Activated naive CD8-positive, alpha-beta T cell (primary cell): Measurements from ENCODE around the gene ARHGAP30.
"Not testable (repeated sequence)": the region's sequence is repeated elsewhere in the genome, so short reads cannot be mapped to it uniquely, and the experiment has no call there.

Experiments used
- H3K27ac Mint-ChIP-seq: one replicate; pipeline ENCODE4 v1.8.0; 2021; ENCODE audit warnings: mixed read lengths
- H3K27me3 Mint-ChIP-seq: one replicate; pipeline ENCODE4 v1.8.0; 2021; ENCODE audit warnings: mixed read lengths
- H3K36me3 Mint-ChIP-seq: one replicate; pipeline ENCODE4 v1.8.0; 2021; ENCODE audit warnings: mixed read lengths
- H3K4me1 Mint-ChIP-seq: one replicate; pipeline ENCODE4 v1.8.0; 2021; ENCODE audit warnings: low read depth, mixed read lengths
- H3K4me3 Mint-ChIP-seq: one replicate; pipeline ENCODE4 v1.8.0; 2021; ENCODE audit warnings: mild to moderate bottlenecking, mixed read lengths
- H3K9me3 Mint-ChIP-seq: one replicate; pipeline ENCODE4 v1.8.0; 2021; ENCODE audit warnings: low read depth, mixed read lengths

ARHGAP30 gene

GRCh38 chr1:161066694-161067093 lies 3.0 kb downstream of the ARHGAP30 start:
- peak overlapping the region; percentile 100 for H3K4me3 Mint-ChIP-seq
- peak overlapping the region; percentile 93 for H3K27ac Mint-ChIP-seq
- no peaks in the 10 kb centered on the region for H3K9me3 Mint-ChIP-seq
- H3K4me1 Mint-ChIP-seq, result peaks cover 77% of the 10 kb centered on the region
- no peaks in the 10 kb centered on the region for H3K27me3 Mint-ChIP-seq
- peaks cover 2% of the 10 kb centered on the region for H3K36me3 Mint-ChIP-seq

- Mint-ChIP-seq H3K27ac (peak overlapping the region; percentile 90), H3K4me1 (peaks cover 76% of the 10 kb centered on the region)
Measured at GRCh38 chr1:161065681-161066080, 4.0 kb downstream of the ARHGAP30 start.

GRCh38 chr1:161063936-161064335 lies 5.8 kb downstream of the ARHGAP30 start:
- H3K36me3 Mint-ChIP-seq, H3K9me3 Mint-ChIP-seq, H3K27me3 Mint-ChIP-seq: not testable (repeated sequence)
- Mint-ChIP-seq H3K4me1 (peaks cover 79% of the 10 kb centered on the region), H3K27ac (peak overlapping the region; percentile 90), H3K4me3 (peak overlapping the region; percentile 73)

More at GRCh38 chr1:161065681-161066080, 4.0 kb downstream of the ARHGAP30 start:
- peak overlapping the region; percentile 53 for H3K4me3 Mint-ChIP-seq
- not testable (repeated sequence) for H3K9me3 Mint-ChIP-seq, H3K36me3 Mint-ChIP-seq, H3K27me3 Mint-ChIP-seq

GRCh38 chr1:161061419-161061818 lies 8.3 kb downstream of the ARHGAP30 start:
- peak overlapping the region; percentile 58 for H3K27ac Mint-ChIP-seq
- no peak overlapping the region for H3K4me3 Mint-ChIP-seq
- no peaks in the 10 kb centered on the region for H3K36me3 Mint-ChIP-seq
- no peaks in the 10 kb centered on the region for H3K9me3 Mint-ChIP-seq
- H3K4me1 Mint-ChIP-seq, result peaks cover 69% of the 10 kb centered on the region
- no peaks in the 10 kb centered on the region for H3K27me3 Mint-ChIP-seq

GRCh38 chr1:161059293-161059692 lies 10.4 kb downstream of the ARHGAP30 start:
- Mint-ChIP-seq H3K9me3 (no peaks in the 10 kb centered on the region), H3K4me3 (no peak overlapping the region), H3K27me3 (no peaks in the 10 kb centered on the region), H3K27ac (peak overlapping the region; percentile 82), H3K36me3 (no peaks in the 10 kb centered on the region), H3K4me1 (peaks cover 57% of the 10 kb centered on the region)

- Mint-ChIP-seq H3K4me1 (peaks cover 27% of the 10 kb centered on the region), H3K36me3 (peaks cover 2% of the 10 kb centered on the region), H3K27me3 (no peaks in the 10 kb centered on the region), H3K27ac (peak overlapping the region; percentile 50), H3K9me3 (no peaks in the 10 kb centered on the region), H3K4me3 (no peak overlapping the region)
Measured at GRCh38 chr1:161054805-161055204, 14.9 kb downstream of the ARHGAP30 start.

- no peaks in the 10 kb centered on the region for H3K27me3 Mint-ChIP-seq
- peaks cover 2% of the 10 kb centered on the region for H3K36me3 Mint-ChIP-seq
- H3K4me1 Mint-ChIP-seq, result peaks cover 22% of the 10 kb centered on the region
- no peak overlapping the region for H3K4me3 Mint-ChIP-seq
- H3K9me3 Mint-ChIP-seq, result no peaks in the 10 kb centered on the region
- H3K27ac Mint-ChIP-seq, result peak overlapping the region; percentile 41
Measured at GRCh38 chr1:161054232-161054631, 15.5 kb downstream of the ARHGAP30 start.

GRCh38 chr1:161052899-161053298 lies 16.8 kb downstream of the ARHGAP30 start:
- Mint-ChIP-seq H3K4me1 (peaks cover 22% of the 10 kb centered on the region), H3K27ac (peak overlapping the region; percentile 70), H3K36me3 (peaks cover 2% of the 10 kb centered on the region), H3K27me3 (no peaks in the 10 kb centered on the region), H3K9me3 (no peaks in the 10 kb centered on the region), H3K4me3 (no peak overlapping the region)

GRCh38 chr1:161051219-161051618 lies 18.5 kb downstream of the ARHGAP30 start:
- Mint-ChIP-seq H3K36me3 (peaks cover 2% of the 10 kb centered on the region), H3K4me1 (peaks cover 16% of the 10 kb centered on the region), H3K9me3 (no peaks in the 10 kb centered on the region), H3K27me3 (no peaks in the 10 kb centered on the region), H3K27ac (no peak overlapping the region), H3K4me3 (no peak overlapping the region)

GRCh38 chr1:161048949-161049722 lies 20.6 kb downstream of the ARHGAP30 start:
- peaks cover 30% of the 10 kb centered on the region for H3K4me1 Mint-ChIP-seq
- no peak overlapping the region for H3K4me3 Mint-ChIP-seq
- H3K36me3 Mint-ChIP-seq, result peaks cover 2% of the 10 kb centered on the region

GRCh38 chr1:161047436-161048420 lies 22.0 kb downstream of the ARHGAP30 start:
- Mint-ChIP-seq H3K9me3 (no peaks in the 10 kb centered on the region), H3K27me3 (no peaks in the 10 kb centered on the region), H3K36me3 (peaks cover 4% of the 10 kb centered on the region), H3K27ac (peak overlapping the region; percentile 98), H3K4me1 (peaks cover 34% of the 10 kb centered on the region), H3K4me3 (no peak overlapping the region)

More at GRCh38 chr1:161048949-161049722, 20.6 kb downstream of the ARHGAP30 start:
- H3K27ac Mint-ChIP-seq, result peak overlapping the region; percentile 47
- H3K27me3 Mint-ChIP-seq, result no peaks in the 10 kb centered on the region
- no peaks in the 10 kb centered on the region for H3K9me3 Mint-ChIP-seq

- Mint-ChIP-seq H3K27me3 (no peaks in the 10 kb centered on the region), H3K4me3 (peak overlapping the region; percentile 93)
Measured at GRCh38 chr1:161046605-161047228, 23.0 kb downstream of the ARHGAP30 start.

GRCh38 chr1:161045736-161046604 lies 23.7 kb downstream of the ARHGAP30 start, which contains the start of gene USF1:
TSS of gene USF1 (minus strand) at chr1:161045977. CDS start at chr1:161043275, 2,702 bp downstream.
- peak within 1 kb of the TSS; percentile 98 for H3K27ac Mint-ChIP-seq
- H3K9me3 Mint-ChIP-seq, result no peaks in the 10 kb centered on the region
- H3K27me3 Mint-ChIP-seq, result no peaks in the 10 kb centered on the region
- H3K4me3 Mint-ChIP-seq, result peak within 1 kb of the TSS; percentile 93
- peaks cover 7% of the 10 kb centered on the region for H3K36me3 Mint-ChIP-seq
- peaks cover 43% of the 10 kb centered on the region for H3K4me1 Mint-ChIP-seq

More at GRCh38 chr1:161046605-161047228, 23.0 kb downstream of the ARHGAP30 start:
- Mint-ChIP-seq H3K36me3 (peaks cover 7% of the 10 kb centered on the region), H3K4me1 (peaks cover 38% of the 10 kb centered on the region), H3K27ac (peak overlapping the region; percentile 98), H3K9me3 (no peaks in the 10 kb centered on the region)
